NCI-H2227 treated with DMSO at 0.1 percent for 48 hours (cell line): ENCODE measurements around the gene DENND1B.
A peak's percentile ranks its signal among the peaks of the same experiment; 100 is the strongest.

ENCODE experiments used
- DNase-seq: peaks from one replicate; lab custom pipeline; 2025; lab: John Stamatoyannopoulos, UW

Gene DENND1B, protein sequence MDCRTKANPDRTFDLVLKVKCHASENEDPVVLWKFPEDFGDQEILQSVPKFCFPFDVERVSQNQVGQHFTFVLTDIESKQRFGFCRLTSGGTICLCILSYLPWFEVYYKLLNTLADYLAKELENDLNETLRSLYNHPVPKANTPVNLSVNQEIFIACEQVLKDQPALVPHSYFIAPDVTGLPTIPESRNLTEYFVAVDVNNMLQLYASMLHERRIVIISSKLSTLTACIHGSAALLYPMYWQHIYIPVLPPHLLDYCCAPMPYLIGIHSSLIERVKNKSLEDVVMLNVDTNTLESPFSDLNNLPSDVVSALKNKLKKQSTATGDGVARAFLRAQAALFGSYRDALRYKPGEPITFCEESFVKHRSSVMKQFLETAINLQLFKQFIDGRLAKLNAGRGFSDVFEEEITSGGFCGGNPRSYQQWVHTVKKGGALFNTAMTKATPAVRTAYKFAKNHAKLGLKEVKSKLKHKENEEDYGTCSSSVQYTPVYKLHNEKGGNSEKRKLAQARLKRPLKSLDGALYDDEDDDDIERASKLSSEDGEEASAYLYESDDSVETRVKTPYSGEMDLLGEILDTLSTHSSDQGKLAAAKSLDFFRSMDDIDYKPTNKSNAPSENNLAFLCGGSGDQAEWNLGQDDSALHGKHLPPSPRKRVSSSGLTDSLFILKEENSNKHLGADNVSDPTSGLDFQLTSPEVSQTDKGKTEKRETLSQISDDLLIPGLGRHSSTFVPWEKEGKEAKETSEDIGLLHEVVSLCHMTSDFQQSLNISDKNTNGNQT

DNA sequence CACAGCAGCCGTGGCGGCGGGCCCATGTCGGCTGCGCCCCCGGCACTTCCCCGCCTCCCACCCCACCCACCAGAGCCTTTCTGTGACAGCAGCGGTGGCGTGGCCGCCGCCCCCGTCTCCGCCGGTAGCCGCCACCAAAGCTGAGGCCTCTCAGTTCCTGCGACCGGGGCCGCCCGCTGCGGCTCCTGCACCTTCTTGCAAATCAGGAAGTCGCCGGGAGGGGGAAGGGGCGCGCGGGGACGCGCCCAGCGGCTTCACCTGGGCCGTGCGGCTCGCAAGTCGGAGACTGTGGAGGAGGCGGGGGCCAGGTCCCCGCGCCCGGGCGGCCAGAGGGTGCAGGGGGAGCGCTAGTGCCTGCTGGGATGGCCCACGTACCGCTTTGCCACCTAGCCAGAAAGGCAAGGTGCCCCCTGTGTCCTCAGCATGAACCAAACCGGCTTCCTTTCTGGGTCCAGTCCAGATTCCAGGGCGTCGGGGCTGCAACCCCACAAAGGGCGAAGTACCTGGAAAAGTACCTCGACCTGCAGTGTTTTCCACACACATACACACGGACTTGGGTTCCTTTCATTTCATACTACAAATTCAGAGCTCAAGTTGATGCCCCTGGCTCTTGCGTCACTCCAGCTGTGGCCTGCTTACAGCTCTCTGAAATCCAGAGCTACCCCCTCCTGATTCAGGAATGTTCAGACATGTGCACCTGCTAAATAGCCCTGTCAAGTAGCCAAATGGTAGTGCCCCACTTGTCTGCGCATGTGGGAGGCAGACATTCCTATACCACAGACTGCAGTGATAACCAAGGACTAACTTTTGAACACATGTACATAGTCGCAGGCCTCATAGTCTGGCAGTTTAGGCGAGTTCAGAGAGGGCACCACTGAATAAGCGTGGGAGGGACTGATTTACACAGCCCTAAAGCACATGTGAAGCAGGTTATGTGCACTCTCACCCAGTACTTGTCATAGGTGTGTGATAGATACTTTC, at the start of gene DENND1B:
DENND1B (minus strand) TSS at position 199 of the 981 bp plus-strand sequence. CDS start 325 bp downstream, outside the sequence.
- peak; percentile 17 for DNase-seq

DNA sequence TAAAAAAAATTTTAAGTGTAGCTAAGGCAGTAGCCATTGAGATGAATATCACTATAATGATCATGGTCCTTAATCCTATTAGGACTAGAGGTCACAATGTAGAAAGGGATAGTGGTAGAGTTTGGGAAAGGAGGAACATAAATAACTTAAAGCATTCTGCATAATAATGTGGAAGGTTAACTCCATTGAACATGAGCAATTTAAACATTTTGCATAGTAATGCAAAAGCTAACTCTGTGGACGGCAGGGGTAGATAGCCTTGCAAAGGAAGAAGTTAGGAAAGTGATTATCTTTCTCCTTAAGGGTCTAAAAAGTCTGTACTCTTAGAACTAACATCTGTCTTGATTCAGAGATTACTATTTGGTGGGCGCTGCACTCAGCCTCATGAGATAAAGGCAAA, 39.0 kb upstream of the DENND1B start:
- DNase-seq, result no peak

DNA sequence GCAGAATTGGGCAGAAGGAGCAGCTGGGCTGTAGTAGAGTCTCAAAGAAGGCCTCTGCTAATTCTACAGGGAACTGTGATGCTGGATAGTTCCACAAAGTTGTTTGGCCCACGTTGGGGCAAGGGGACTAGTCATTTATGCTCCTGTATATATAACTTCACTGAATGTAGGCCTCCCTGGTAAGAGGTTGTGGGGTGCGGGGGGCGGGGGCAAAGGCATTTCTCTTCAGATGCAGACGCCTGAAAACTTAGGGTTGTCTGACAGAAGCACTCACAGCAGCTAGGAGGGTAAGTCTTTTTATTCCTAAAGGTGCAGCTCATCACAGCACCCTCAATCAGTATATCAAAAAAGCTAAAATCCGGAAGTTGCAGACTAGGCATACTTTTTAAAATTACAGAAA, 38.5 kb upstream of the DENND1B start:
- DNase-seq, result no peak

DNA sequence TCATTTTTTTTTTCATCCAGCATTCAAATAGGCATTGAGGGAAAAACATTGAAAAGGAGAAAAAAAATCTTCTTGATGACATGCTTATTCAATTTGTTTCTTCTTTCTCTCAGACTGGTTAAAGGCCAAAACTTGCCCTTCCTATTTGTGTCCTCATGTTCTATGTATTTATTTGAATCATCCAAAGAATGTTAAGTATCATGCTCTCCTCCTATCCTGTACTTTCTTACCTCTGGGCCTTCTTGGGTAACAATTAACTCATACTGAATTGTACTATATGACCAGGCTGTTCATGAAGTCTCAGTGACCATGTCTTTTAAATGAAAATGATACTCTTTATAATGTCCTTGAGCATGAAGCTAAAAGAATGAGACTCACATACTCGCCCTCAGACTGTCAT, 36.5 kb upstream of the DENND1B start:
- no peak for DNase-seq

DNA sequence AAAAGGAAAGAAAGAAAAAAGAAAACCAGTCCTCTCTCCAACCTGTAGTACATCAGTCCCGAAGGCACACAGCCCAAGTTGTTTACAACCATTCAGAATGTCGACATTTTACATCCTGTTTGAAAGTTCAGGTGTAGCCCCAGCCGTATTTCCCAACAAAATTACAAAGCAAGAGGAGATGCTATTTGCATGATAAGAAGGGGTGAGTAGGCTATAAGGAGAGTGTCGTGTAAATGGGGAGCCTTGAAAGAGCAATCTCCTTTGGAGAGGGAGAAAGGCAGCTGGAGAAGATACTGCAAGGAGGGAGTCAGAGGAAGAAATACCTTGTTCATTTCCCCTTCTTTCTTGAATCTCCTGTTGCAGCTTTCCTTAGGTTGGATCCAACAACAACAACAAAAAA, 35.5 kb upstream of the DENND1B start:
- no peak for DNase-seq

DNA sequence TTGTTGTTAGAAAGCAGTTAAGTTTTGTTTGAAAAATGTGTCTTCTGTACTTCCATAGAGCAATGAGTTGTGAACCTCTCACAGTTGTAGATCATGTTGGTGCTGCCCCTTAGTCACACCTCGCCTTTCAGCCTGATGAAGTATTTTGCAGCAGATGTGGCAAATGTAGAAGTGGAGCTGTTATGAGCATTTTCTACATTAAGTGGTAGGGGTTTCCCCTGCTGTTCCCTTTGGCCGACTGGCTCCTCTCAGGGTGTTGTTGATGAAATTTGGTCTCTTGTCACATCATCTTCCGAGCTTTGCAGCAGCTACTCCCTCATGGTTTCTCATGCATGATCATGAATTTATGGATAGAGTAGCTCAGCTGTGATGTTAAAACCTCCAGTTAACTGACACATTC, 33.6 kb upstream of the DENND1B start:
- no peak for DNase-seq

DNA sequence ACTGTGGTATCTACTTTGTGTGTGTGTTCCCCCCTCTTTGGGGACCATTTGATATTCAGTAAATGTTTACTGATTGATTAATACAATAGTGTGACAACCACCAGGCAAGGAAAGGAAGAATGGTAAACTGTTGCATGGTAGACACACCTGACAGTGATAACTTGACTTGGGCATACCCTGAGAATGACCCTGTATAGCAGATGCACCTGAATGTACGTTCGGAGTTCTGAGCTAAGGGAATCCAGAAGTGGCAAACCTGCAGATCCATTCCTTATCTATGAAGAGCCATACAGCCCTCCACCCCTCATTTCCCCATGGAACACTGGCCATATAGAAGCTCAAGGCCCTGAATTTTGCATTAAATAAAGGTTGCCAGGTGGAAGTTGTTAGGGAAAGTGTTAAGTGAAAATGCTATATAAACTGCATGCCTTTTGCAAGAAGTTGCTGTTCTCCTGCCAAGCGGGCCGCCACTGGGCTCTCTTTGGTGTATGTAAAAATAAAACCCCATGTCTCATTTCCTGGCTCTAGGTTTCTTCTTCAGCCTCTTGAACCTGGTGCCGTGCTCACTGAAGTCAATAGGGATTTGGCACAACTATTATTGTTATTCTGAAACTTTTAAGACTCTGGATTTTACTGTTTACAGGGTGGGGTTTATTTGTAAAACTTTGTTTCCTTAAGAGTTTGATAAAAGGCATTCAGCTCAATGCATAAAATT, 32.6 kb upstream of the DENND1B start:
- no peak for DNase-seq

DNA sequence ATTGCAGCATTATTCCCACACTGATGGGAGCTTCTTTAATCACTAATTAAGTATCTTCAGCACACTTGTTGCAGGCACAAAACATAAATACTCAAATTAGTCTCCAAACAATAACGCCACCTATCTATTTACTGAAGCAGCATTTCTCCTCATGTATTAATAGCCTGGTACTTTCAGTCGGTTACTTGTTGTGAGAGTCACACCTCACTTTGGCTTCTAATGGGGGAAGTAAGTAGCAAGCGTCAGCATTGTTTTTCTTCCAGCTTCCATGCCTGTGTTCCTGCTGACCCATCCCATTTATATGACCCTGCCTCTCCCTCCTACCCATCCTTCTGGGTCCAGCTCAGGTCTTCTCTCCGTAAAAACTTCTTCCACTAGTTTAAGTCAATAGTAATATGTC, 31.9 kb upstream of the DENND1B start:
- no peak for DNase-seq

DNA sequence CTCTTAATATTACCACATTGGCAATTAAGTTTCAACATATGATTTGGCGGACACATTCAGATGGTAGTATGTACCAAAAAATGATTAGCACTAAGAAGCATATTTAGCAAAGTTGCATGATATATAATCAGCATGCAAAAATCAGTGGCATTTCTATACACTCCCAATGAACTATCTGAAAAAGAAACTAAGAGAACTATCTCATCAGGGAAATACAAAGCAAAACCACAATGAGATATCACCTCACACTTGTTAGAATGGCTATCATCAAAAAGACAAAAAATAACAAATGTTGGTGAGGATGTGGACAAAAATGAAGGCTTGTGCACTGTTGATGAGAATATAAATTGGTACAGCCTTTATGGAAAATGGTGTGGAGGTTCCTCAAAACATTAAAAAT, 31.4 kb upstream of the DENND1B start:
- DNase-seq, result no peak

DNA sequence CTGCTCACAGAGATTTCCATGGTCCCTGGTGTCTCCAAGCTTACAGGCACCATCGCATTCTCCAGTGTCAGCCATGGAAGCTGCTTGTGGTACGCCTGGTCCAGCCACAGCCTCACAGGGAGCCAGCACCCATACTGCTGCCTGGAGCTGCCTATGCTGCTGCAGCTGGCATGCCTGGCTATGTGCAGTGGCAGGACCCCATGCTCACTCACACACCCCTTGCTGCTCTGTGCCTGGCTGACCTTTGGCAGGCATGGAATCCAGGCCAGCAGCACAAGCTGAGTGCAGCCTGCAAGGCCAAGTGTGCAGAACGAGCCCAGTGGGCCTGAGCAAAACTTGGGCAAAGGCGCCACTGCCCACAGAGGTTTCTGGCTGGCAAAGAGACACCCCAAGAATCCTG, 26.4 kb upstream of the DENND1B start:
- no peak for DNase-seq

DNA sequence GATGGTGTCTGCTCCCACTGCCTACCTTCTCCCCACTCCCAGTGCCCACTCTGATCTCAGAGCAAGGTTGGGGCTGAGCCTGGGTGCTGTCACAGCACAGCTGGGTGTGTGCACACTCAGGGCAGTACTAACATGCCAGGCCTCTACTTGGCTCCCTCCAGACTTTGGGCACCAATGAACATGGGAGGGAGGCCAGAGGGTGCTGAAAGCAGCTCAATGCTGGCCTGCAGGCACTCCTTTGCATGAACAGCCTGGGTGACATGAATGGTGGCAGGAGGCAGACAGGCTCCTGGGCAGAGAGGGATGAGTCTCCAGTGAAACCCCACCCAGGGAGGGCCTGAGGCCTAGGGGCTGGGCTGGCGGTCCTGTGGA, 25.8 kb upstream of the DENND1B start:
- no peak for DNase-seq

DNA sequence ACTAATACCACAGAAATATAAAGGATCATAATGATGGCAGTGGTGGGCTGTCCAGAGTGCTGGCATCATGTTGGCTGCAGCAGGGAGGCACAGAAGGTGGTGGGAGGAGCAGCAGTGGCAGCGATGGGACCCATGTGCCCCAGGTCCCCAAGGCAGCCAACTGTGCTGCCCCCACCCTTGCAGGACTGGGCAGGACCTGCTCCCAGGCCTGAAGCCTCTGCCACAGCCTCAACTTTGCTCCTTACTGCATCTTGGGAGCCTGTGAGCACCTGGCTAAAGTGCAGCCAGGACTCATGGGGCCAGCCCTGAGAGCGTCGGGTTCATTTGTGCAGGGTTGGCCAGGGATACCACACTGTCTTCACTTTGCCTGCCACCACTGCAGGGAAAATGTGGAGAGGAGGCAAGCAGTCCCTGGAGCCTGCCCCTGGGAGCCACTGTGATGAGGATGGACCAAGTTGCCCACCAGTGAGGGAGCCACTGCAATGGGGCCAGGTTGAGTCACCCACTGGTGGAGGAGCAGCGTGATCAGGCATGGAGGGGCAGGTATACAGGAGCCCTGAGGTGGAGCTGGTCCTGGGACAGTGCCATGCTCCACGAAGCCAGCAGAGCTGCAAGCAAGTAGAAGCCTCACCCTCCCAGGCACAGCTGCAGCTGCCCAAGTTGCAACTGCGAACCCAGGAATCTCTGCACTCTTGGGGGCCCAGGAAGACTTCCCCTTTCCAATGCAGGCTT, 25.3 kb upstream of the DENND1B start:
- DNase-seq, result no peak

DNA sequence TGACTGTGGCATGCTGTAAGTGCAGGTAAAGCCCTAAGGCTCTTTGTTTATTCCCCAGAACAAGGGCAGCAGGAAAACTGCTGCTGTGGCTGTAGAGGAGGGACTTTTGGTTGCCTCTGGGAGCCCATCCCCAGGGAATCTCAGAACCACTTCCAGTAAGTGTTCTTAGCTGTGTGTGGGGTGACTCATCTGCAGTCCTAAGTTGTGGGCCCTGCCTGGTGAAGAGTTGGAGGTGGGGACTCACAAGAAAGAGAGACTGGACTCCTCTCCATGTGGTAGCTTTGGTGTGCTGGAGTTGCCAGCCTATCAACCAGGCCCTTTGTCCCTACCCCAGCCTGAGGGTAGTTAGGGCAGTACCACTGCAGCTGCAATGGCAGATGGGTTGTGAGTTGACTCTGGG, 24.0 kb upstream of the DENND1B start:
- no peak for DNase-seq

DNA sequence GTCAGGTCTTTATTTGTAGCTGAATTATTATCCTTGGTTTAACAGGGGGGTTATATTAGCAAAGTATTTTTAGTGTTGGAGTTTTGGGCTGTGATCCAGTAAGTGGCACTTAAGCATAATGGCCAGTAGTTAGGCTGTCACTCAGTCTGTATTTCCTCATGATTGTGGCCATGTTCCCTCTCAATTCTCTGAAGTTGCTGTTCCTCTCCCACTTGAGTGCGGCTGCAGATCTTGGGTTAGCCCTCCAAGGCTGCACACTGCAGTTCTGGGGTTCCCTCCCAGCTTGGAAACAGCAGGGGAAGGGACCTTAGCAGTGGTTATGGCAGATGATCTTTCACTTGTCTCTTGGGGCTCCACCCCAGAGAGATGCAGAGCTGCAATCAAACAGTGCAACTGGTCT, 23.2 kb upstream of the DENND1B start:
- peak; percentile 79 for DNase-seq

DNA sequence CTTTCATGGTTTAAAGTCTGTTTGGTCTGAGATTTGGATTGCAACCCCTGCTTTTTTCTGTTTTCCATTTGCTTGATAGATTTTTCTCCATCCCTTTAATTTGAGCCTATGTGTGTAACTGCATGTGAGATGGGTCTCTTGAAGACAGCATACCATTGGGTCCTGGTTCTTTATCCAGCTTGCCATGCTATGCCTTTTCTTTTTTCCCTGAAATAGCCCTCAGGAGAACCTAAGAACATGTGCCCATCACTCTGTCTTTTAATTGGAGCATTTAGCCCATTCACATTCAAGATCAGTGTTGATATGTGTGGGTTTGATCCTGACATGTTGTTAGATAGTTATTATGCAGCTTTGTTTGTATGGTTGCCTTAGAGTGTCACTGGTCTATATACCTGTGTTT, 21.7 kb upstream of the DENND1B start:
- DNase-seq, result no peak

DNA sequence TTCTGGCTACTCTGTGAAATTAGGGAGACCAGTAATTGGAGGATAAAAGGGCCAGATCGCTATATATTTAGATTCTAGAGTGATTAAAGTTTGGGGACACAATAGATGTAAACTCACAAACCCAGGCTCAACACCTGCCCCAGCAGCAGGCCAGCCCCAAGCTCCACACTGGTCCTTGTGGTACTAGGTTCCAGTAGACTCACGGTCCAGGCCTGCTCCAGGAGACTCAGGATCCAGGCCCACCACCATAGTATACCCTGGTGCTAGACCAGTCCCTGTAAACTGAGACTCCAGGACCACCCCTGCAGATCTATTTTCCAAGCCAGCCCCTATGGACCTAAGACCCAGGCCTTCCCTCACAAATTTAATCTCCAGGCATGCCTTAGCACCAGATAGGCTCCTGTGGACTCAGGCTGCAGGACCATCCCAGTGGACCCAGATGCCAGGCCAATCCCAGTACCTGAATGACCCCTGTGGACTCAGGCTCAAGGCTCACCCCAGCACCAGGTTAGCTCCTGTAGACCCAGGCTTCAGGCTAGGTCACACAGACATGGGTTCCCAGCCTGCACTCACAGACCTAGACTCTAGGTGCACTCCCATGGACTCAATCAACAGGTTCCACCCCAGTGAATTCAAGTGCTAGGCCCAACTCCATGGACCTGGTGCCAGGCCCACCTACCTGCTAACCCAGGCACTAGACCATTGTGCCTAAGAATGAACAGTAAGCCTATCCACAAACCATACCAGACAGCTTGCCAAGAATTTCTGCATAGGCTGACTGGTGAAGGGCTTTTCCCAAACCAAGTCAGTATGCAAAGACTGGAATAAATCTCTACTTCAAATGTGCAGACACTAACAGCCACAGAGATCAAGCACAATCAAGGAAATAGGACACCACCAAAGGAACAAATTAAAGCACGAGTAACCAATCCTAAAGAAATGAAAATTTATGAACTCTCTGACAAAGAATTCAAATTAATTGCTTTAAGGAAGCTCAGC, 13.8 kb upstream of the DENND1B start:
- no peak for DNase-seq

DNA sequence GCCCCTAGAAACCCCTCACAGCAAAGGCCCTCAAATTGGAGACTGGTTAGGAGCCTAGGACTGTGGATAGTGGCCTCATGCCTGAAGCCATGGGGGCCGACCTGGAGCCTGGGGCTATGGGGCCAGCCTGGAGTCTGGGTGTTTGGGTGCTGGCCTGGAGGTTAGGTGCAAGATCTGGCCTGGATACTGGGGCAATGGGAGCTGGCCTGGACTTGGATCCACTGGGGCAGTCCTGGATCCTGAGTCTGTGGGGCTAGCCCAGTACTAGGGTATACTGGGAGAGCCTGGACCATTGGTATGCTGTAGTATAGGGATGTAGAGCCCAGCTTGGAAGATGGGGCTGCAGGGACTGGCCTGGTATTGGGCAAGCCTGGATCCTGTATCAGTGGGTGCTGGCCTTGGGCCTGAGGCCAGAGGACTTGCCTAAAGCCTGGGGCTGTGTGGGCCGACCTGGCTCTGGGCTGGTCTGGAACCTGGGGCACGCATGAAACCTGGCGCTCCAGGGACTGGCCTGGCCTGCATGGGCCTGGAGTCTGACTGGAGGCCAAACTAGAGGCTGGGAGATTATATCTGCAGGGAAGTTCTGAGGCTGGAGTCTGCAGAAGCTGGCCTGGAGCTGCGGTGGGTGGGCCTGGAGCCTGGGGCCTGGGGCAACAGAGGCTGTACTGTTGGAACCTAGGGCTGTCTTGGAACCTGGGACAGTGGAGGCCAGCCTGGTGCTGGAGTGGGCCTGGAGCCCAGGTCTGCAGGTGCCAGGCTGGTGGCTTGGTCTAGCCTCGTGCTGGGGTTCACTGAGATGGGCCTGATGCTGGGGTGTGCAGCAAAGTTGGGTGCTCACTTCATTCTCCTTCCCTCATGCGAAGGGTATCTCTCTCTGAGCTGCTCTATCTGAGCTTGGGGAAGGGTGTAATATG, 12.6 kb upstream of the DENND1B start:
- DNase-seq, result no peak

DNA sequence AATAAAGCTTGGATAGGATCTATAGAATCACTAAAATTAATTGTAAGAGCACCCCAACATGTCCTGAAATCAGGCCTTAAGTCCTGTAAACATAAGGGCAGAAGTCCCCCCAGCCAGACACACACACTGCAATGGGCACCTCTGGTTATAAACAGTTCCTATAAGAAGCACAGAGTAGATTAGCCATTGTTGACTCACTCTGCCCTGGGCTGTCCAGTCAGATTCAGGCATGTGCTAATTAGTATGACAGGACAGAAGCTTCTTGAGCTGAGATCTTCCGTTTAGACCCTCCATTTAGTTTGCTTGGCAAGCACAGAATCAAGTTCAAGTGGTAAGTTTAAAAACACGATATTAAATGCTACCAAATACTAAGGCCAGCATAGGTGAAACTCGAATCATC, 11.8 kb upstream of the DENND1B start:
- DNase-seq, result no peak

DNA sequence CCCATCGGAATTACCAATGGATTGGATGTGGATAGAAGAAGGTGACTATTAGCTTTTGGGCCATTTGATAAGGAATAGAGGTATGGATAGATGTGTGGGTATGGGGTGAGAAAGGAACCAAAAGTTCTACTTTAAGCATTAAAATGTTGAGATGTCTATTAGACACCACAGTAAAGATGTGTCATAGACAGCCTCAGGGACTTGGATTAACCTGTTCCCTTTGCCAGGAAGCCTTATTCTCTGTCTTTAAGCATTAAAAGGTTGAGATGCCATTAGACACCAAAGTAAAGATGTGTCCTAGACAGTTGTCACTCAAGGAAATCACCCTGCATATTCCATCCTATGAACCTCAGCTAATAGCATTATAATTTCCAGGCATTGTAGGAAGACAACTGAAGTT, 11.0 kb upstream of the DENND1B start:
- DNase-seq, result no peak
